ENCODE data around the gene SPOCD1. TPM values are rescaled to one million over a fixed set of nuclear protein-coding genes. Genes with fewer than 3 reads are reported as not detected.
A peak's percentile ranks its signal among the peaks of the same experiment; 100 is the strongest.

The SPOCD1 gene
- total and polyA plus RNA-seq, 5 donors, result 0.09 to 0.25 (median 0.16) TPM; not detected in 1

- peak in 1 of 3 donors; percentile 71 for DNase-seq
- H3K27me3 ChIP-seq (ENCODE audit: control insufficient read depth, insufficient read depth), result no peaks in the 10 kb centered on the region
- no peaks in the 10 kb centered on the region for H3K9me3 ChIP-seq (ENCODE audit: control insufficient read depth, low read length)
- WGBS, result 38% methylated on average over 15 of the region's 15 CpGs
- intact Hi-C loops (cut with DNase I), result loop anchor here in 1 of 4 donors (10.0 kb wide), 1 partner anchor 81 kb away; no protein-coding TSS in a partner anchor
- peak overlapping the region; percentile 39 for H3K27ac ChIP-seq (ENCODE audit: low read length)
- H3K4me1 ChIP-seq (ENCODE audit: control insufficient read depth, insufficient read depth, low read length), result peaks cover 12% of the 10 kb centered on the region
- ATAC-seq, result no peak
- H3K4me3 ChIP-seq (ENCODE audit: low read length), result no peak overlapping the region
Measured at GRCh38 chr1:31745946-31746670, 69.7 kb downstream of the SPOCD1 start.

GRCh38 chr1:31745096-31745945 is 70.5 kb downstream of the SPOCD1 start:
- peak; percentile 66 to 88 (median 87) for DNase-seq
- H3K27ac ChIP-seq (ENCODE audit: low read length), result no peak overlapping the region
- intact Hi-C loops (cut with DNase I), result loop anchor here in 1 of 4 donors (10.0 kb wide), 1 partner anchor 81 kb away; no protein-coding TSS in a partner anchor
- 45% methylated on average over 4 of the region's 4 CpGs for WGBS
- ATAC-seq, result peak; percentile 64 to 65
- no peak overlapping the region for H3K4me3 ChIP-seq (ENCODE audit: low read length)
- H3K9me3 ChIP-seq (ENCODE audit: control insufficient read depth, low read length), result no peaks in the 10 kb centered on the region
- H3K27me3 ChIP-seq (ENCODE audit: control insufficient read depth, insufficient read depth), result no peaks in the 10 kb centered on the region
- H3K4me1 ChIP-seq (ENCODE audit: control insufficient read depth, insufficient read depth, low read length), result peaks cover 6% of the 10 kb centered on the region

GRCh38 chr1:31744165-31744888 is 71.5 kb downstream of the SPOCD1 start:
- DNase-seq (peak in 1 of 3 donors; percentile 21), ATAC-seq (no peak)
- intact Hi-C loops (cut with DNase I), result loop anchor here in 1 of 4 donors (10.0 kb wide), 1 partner anchor 80 kb away; no protein-coding TSS in a partner anchor
- 92% methylated on average over 28 of the region's 28 CpGs for WGBS
- Histone ChIP-seq H3K27me3 (ENCODE audit: control insufficient read depth, insufficient read depth) (no peaks in the 10 kb centered on the region), H3K4me1 (ENCODE audit: control insufficient read depth, insufficient read depth, low read length) (peaks cover 6% of the 10 kb centered on the region), H3K9me3 (ENCODE audit: control insufficient read depth, low read length) (no peaks in the 10 kb centered on the region), H3K4me3 (ENCODE audit: low read length) (no peak overlapping the region), H3K27ac (ENCODE audit: low read length) (no peak overlapping the region)

- DNase-seq, result peak in 2 of 3 donors; percentile 34 to 47
- Histone ChIP-seq H3K27ac (ENCODE audit: low read length) (no peak overlapping the region), H3K27me3 (ENCODE audit: control insufficient read depth, insufficient read depth) (no peaks in the 10 kb centered on the region), H3K4me1 (ENCODE audit: control insufficient read depth, insufficient read depth, low read length) (peaks cover under 1% of the 10 kb centered on the region), H3K4me3 (ENCODE audit: low read length) (no peak overlapping the region), H3K9me3 (ENCODE audit: control insufficient read depth, low read length) (no peaks in the 10 kb centered on the region)
- intact Hi-C loops (cut with DNase I), result loop anchor here in 1 of 4 donors (10.0 kb wide), 1 partner anchor 78 kb away; no protein-coding TSS in a partner anchor
- 84% methylated on average over 32 of the region's 32 CpGs for WGBS
- no peak for ATAC-seq
Measured at GRCh38 chr1:31742462-31743212, 73.2 kb downstream of the SPOCD1 start.

Small RNA genes within 50 kb of the gene (microRNA-seq; reads per million reads assigned to microRNA genes)
- 0 reads per million in 2 donors for gene MIR4254

Other genes with a start within 250 kb of the SPOCD1 start
- 100 to 1,000 TPM in 3 of 4 donors, 10 to 100 TPM in 1; 94.7 to 141 (median 122) TPM for gene TINAGL1, start 239.5 kb downstream of the SPOCD1 start, total RNA-seq
- 186 TPM for gene TINAGL1, start 239.5 kb downstream of the SPOCD1 start, polyA plus RNA-seq
- under 1 TPM in 2 of 4 donors, not detected in 2; 0.14 to 0.37 TPM for gene HCRTR1, start 198.3 kb downstream of the SPOCD1 start, total RNA-seq
- 0.18 TPM for gene HCRTR1, start 198.3 kb downstream of the SPOCD1 start, polyA plus RNA-seq
- 10 to 100 TPM; 38.6 to 46.0 (median 42.2) TPM for gene PEF1, start 171.1 kb downstream of the SPOCD1 start, total RNA-seq
- gene PEF1, start 171.1 kb downstream of the SPOCD1 start, polyA plus RNA-seq, result 47.7 TPM
- gene COL16A1, start 112.0 kb downstream of the SPOCD1 start, total RNA-seq, result 10 to 100 TPM; 40.6 to 50.5 (median 50.3) TPM
- 37.4 TPM for gene COL16A1, start 112.0 kb downstream of the SPOCD1 start, polyA plus RNA-seq
- gene ADGRB2, start 51.7 kb downstream of the SPOCD1 start, total RNA-seq, result 10 to 100 TPM; 11.8 to 14.8 (median 13.1) TPM
- gene ADGRB2, start 51.7 kb downstream of the SPOCD1 start, polyA plus RNA-seq, result 18.2 TPM
- gene PTP4A2, start 122.3 kb upstream of the SPOCD1 start, total RNA-seq, result 100 to 1,000 TPM; 369 to 558 (median 421) TPM
- 158 TPM for gene PTP4A2, start 122.3 kb upstream of the SPOCD1 start, polyA plus RNA-seq
- gene KHDRBS1, start 197.8 kb upstream of the SPOCD1 start, total RNA-seq, result 10 to 100 TPM; 65.4 to 70.0 (median 69.0) TPM
- 48.6 TPM for gene KHDRBS1, start 197.8 kb upstream of the SPOCD1 start, polyA plus RNA-seq

Measured in right cardiac atrium (tissue), 5 donors.